ENCODE results near the gene KLK14. TPM values are rescaled to one million over a fixed set of nuclear protein-coding genes. Genes with fewer than 3 reads are reported as not detected.

The KLK14 gene
- total RNA-seq, 1 donor from 2014 or later = 0.82 TPM

GRCh38 chr19:51097796-51098195, 15.1 kb upstream of the KLK14 start:
- Mint-ChIP-seq H3K9me3 (no peaks in the 10 kb centered on the region), H3K27me3 (no peaks in the 10 kb centered on the region), H3K36me3 (ENCODE audit: low read depth) (peaks cover 53% of the 10 kb centered on the region), H3K4me3 (no peak overlapping the region), H3K27ac (no peak overlapping the region), H3K4me1 (no peaks in the 10 kb centered on the region)
- CTCF ChIA-PET = no interaction called here
- DNase-seq (no peak), ATAC-seq (ENCODE audit: low read depth) (no peak)
- POLR2A ChIA-PET = no interaction called here
- intact Hi-C loops (cut with micrococcal nuclease) = no loop called here
- TF ChIP-seq CTCF (IDR thresholded peaks at IDR 0.05) = no peak

GRCh38 chr19:51097166-51097738, 14.6 kb upstream of the KLK14 start:
- peak; percentile 71 for ATAC-seq (ENCODE audit: low read depth)
- no peaks in the 10 kb centered on the region for H3K4me1 Mint-ChIP-seq
- H3K4me3 Mint-ChIP-seq = no peak overlapping the region
- CTCF ChIA-PET = no interaction called here
- peaks cover 48% of the 10 kb centered on the region for H3K36me3 Mint-ChIP-seq (ENCODE audit: low read depth)
- H3K9me3 Mint-ChIP-seq = no peaks in the 10 kb centered on the region
- no peaks in the 10 kb centered on the region for H3K27me3 Mint-ChIP-seq
- intact Hi-C loops (cut with micrococcal nuclease) = no loop called here
- POLR2A ChIA-PET = no interaction called here
- DNase-seq = peak; percentile 53
- no peak overlapping the region for H3K27ac Mint-ChIP-seq
- TF ChIP-seq CTCF (IDR thresholded peaks at IDR 0.05) = no peak

- ATAC-seq (ENCODE audit: low read depth) (no peak), DNase-seq (no peak)
- Mint-ChIP-seq H3K9me3 (no peaks in the 10 kb centered on the region), H3K4me3 (no peak overlapping the region), H3K27ac (no peak overlapping the region), H3K36me3 (ENCODE audit: low read depth) (peaks cover 42% of the 10 kb centered on the region), H3K4me1 (no peaks in the 10 kb centered on the region), H3K27me3 (no peaks in the 10 kb centered on the region)
- POLR2A ChIA-PET = no interaction called here
- TF ChIP-seq CTCF (IDR thresholded peaks at IDR 0.05) = no peak
- intact Hi-C loops (cut with micrococcal nuclease) = no loop called here
- CTCF ChIA-PET = interaction anchor here (0.6 kb wide), 1 partner anchor 225 kb away, joined by 3 read pairs; no protein-coding TSS in a partner anchor
These were observed 13.9 kb upstream of the KLK14 start for GRCh38 chr19:51096473-51097165.

- DNase-seq (no peak), ATAC-seq (ENCODE audit: low read depth) (no peak)
- Mint-ChIP-seq H3K36me3 (ENCODE audit: low read depth) (peaks cover 27% of the 10 kb centered on the region), H3K4me1 (no peaks in the 10 kb centered on the region), H3K27ac (no peak overlapping the region), H3K4me3 (no peak overlapping the region), H3K9me3 (no peaks in the 10 kb centered on the region), H3K27me3 (no peaks in the 10 kb centered on the region)
- TF ChIP-seq CTCF (IDR thresholded peaks at IDR 0.05) = no peak
- ChIA-PET POLR2A (interaction anchor here (0.6 to 0.7 kb wide), 2 partner anchors 14 to 25 kb away, joined by 7 to 8 read pairs; no protein-coding TSS in a partner anchor), CTCF (no interaction called here)
- intact Hi-C loops (cut with micrococcal nuclease) = no loop called here
These were observed 12.1 kb upstream of the KLK14 start for GRCh38 chr19:51094696-51095279.

GRCh38 chr19:51093510-51094345, 11.0 kb upstream of the KLK14 start:
- Mint-ChIP-seq H3K27ac (no peak overlapping the region), H3K27me3 (no peaks in the 10 kb centered on the region), H3K4me3 (no peak overlapping the region), H3K36me3 (ENCODE audit: low read depth) (peaks cover 19% of the 10 kb centered on the region), H3K4me1 (no peaks in the 10 kb centered on the region), H3K9me3 (no peaks in the 10 kb centered on the region)
- POLR2A ChIA-PET = no interaction called here
- no peak for DNase-seq
- no peak for TF ChIP-seq CTCF (IDR thresholded peaks at IDR 0.05)
- intact Hi-C loops (cut with micrococcal nuclease) = no loop called here
- no peak for ATAC-seq (ENCODE audit: low read depth)
- CTCF ChIA-PET = no interaction called here

All from activated B cell treated with CpG ODN at 0.5 μM for 24 hours (primary cell).